Umbilical cord (tissue), 2 donors: Measurements from ENCODE around the gene INPP4A. TPM values are rescaled to one million over a fixed set of nuclear protein-coding genes. Genes with fewer than 3 reads are reported as not detected.

ENCODE experiments used
- DNase-seq: peaks from one replicate; pipeline ENCODE4 v3.0.0-alpha.2; 2015; ENCODE audit warnings: low spot score
- total RNA-seq: library from RNA; depleted of rRNA; stranded (reverse); fragments of >200 nt; gene quantifications from one replicate; pipeline ENCODE4 v1.2.3, GENCODE V29; 2014; ENCODE audit warnings: low replicate concordance; ENCODE audit not compliant: insufficient read depth

The INPP4A gene
- total RNA-seq, 1 donor from 2014 or later = 21.7 TPM

GRCh38 chr2:98514096-98514639, 69.5 kb downstream of the INPP4A start:
- DNase-seq = no peak

- DNase-seq = no peak
These were observed 70.2 kb downstream of the INPP4A start for GRCh38 chr2:98514879-98515249.

- DNase-seq = peak; percentile 65
These were observed 70.8 kb downstream of the INPP4A start for GRCh38 chr2:98515250-98515991.

DNA sequence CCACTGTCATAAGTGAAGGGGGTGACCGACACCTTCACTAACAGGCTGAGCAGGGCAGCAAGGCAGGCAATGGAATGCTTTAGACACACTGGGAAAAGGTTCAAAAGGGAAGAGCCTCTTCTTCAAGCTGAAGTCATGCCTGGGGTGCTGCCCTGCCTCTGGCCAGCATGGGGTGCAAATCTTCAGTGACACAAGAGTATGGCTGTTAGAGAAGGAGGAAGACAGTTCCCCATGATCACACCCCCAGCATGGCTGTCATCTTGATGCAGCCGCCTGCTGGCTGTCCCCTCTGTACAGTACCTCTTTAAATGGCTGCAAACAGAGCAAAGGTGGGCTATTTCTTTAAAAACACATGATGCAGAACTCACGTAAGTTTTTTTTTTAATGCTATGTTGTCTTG, 71.9 kb downstream of the INPP4A start:
- no peak for DNase-seq

GRCh38 chr2:98517636-98518035, 73.0 kb downstream of the INPP4A start:
- DNase-seq = no peak

DNA sequence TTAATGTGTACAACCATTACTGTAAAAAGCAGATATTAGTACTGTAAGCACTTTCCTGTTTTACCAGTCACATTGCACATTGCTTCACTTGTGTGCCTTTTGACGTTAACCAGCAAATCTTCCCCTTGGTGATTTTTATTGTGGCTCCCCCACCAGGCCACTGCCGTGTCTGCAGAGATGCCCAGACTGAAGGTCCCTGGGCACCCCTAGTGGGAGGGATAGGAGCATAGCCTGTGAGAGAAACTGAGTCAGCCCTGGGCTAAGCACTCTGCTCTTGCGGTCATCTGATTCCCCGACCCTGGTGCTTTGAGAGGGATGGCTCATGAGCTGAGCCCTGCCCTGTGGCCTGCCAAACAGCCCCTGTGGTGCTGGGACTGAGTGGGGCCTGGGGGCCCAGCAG, 73.4 kb downstream of the INPP4A start:
- DNase-seq = no peak

DNA sequence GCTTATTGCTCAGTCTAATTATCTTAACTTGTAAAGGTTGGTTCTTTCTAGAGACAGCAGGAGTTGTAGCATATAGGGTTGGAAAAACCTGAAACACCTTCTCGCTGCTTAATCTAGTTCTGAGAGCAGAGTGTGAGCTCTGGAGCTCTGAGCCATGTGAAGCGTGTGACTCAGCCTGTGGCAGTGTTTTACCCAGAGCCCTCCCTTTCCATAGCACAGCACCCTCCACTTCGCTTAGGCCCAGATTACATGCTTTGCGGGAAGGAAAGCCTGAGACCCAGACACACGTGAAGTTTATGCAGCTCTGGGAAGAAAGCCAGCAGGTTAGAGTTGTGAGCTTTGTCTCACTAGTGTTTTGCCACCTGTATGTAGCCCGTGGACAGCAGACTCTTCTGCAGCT, 74.5 kb downstream of the INPP4A start:
- no peak for DNase-seq

DNA sequence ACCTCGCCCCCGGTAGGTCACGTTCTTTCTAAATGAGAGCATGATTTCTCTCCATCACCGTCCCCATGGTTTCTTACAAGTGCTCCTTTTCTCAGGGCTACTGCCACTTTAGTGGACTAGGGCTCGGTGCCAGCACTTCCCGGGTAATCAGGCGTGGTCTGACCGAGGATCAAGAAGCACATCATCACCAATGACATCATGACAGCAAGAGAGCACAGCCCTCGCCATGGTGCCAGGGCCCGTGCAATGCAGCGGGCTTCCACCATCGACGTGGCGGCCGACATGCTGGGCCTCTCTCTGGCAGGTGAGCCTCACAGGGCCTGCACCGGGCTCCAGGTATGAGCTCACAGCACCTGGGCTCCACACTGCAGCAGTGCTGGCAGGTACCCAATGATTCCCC, 75.2 kb downstream of the INPP4A start:
- DNase-seq = no peak

GRCh38 chr2:98520806-98521205, 76.1 kb downstream of the INPP4A start:
- DNase-seq = no peak

- DNase-seq = no peak
These were observed 76.6 kb downstream of the INPP4A start for GRCh38 chr2:98521266-98521665.

GRCh38 chr2:98522854-98523253, 78.2 kb downstream of the INPP4A start:
- DNase-seq = no peak

- DNase-seq = no peak
These were observed 79.5 kb downstream of the INPP4A start for GRCh38 chr2:98524168-98524567.

DNA sequence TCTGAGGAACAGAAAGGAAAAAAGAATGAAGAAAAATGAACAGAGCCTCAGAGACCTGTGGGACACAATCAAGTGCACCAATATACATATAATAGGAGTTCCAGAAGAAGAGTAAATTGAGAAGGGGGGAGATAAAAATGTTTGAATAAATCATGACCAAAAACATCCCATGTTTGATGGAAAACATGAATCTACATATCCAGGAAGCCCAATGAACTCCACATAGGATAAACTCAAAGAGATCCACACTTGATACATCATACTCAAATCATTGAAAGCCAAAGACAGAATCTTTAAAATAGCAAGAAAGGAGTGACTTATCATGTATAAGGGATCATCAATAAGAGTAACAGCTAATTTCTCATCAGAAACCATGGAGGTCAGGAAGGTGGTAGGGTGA, 83.7 kb downstream of the INPP4A start:
- DNase-seq = no peak

GRCh38 chr2:98530114-98530513, 85.5 kb downstream of the INPP4A start:
- no peak for DNase-seq

DNA sequence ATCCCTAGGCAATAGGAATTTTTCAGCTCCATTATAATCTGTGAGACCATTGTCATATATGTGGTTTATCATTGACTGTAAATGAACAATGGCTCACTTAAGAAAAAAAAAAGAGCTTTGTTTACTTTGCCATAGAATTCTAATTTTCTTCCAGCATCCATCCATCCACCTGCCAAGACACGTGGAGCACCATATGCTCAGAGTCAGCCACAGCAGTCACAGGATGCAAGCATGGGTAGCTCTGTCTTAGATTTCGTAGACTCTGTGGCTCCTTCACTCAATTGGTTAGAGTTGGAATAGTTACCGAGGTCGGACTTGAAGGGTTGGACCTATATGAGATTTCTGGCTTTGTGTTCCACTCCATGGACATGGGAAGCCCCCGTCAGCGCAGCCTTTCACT, 88.1 kb downstream of the INPP4A start:
- DNase-seq = no peak

DNA sequence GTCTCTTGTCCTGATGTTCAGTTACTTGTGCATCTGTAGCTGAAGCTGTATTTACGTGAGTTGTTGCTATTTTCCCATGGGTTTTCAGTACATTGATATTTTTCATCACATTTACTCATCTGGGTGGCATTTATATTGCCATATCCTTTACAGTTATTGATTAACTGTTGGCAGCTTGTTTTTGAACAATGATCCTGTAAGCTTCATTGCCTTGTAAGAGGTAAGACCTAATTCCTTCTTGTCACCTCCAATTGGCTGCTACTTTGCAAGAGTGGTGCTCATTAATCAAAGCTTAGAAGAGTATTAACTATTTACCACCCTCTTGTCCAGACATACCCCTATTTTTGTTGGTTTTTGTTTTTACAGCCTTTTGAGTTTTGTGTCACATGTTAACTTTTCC, 88.9 kb downstream of the INPP4A start:
- DNase-seq = no peak

GRCh38 chr2:98534761-98535160, 90.1 kb downstream of the INPP4A start:
- no peak for DNase-seq

DNA sequence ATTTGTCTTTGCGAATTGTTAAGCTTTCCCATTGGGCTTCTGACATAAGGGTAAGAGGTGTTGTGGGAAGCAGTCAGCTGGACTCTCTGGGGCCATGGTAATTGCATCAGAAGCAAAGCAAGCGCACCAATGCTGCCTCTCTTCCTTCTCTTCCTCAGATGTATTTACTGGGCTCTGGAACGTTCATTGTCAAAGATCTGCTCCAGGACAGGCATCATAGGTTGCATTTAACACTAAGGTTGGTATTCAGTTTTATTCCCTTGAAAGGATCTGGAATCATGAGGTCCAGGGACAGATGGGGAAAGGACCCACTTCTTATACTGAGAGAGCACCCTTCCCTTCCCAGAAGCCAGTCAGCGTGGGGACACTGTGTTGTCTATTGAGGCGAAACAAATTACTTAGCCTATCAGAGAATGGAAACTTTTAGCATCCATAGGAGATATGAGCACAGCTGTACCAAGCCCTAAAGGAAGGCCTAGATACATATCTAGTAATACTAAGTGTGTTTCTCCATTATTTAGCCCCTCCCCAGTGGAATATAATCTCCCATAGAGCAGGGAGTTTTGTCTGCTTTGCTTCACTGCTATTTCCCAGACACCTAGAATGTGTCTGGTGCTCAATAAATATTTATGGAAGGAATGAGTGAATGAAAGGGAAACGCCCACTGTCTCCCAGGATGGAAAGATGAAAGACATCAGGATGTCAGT, 91.5 kb downstream of the INPP4A start:
- DNase-seq = no peak

DNA sequence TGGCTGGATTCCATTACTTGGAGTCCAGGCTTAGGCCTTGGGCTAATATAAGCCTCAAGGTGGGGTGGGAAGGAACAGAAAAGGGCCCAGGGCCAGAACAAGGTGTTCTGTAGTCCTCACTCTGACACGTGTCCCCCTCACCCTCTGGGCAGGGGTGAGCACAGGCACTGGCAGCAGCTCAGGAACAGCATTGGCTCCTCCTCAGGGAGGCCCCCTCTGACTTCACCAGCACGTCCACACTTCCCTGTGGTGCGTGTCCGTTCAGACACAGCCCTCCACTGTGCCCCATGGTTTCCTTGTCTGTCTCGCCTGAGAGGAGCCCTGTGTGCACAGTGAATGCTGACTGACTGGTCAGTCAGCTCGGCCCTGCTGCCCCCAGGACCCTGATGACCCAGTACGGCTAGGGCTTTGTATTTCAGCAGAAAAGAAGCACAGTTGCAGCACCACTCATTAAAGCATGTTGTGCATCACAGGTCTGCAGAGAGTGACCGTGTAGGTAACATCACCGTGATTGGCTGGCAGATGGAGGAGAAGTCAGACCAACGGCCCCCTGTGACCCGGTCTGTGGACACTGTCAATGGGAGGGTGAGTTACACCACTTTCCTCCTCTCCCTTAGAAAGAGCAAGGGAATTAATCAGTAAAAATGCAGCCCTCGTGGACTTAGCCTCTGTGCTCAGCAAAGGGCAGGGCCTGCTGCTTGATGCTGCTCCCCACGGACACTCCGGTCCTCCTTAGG, 92.9 kb downstream of the INPP4A start:
- no peak for DNase-seq

- DNase-seq = no peak
These were observed 93.8 kb downstream of the INPP4A start for GRCh38 chr2:98538280-98539041.

GRCh38 chr2:98539056-98539735, 94.5 kb downstream of the INPP4A start:
- no peak for DNase-seq
